ENCODE results near the gene MSI2. TPM values are rescaled to one million over a fixed set of nuclear protein-coding genes. Genes with fewer than 3 reads are reported as not detected.
A peak's percentile ranks its signal among the peaks of the same experiment; 100 is the strongest.

Gene MSI2
- total and polyA plus RNA-seq, 2 experiments from 2014 or later: 18.9 to 41.8 TPM

DNA sequence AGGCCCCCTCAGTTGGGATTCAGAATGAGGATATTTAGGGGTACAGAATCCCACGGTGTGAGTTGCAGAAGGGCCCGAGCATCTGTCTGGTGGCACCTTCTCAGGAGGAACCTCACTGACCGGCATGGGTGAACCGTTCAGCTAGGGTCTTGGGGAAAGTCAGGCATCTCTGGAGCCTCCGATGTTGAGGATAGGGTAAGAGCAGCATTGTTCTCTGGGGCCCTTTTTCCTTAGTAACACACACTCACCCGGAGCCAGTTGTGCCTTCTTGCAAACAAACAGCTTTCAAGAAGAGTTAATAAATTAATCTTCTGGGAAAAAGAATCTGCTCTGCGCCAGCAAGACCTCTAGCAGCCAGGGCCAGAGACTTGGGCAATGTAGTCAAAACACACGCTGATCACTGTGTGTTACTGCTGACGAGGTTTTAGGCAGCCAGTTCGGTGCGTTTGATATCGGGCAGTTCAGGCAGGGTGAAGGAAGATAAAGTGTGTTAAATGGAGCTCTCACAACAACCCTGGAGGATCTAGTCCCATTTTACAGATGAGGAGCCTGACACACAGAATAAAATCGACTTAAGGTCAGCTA lies 48.9 kb downstream of the MSI2 start:
- peak overlapping the region; percentile 35; the same call in 1 of the 2 replicates for H3K27ac Mint-ChIP-seq
- Histone ChIP-seq H3K4me2 (no peak overlapping the region), H4K20me1 (replicated peaks; ENCODE audit: insufficient read depth) (peaks cover 4% of the 10 kb centered on the region; the same call in 1 of the 2 replicates), H3F3A (replicated peaks; ENCODE audit: low read depth) (0 out of 2 replicates have a peak, but pooled peaks cover 3% of the 10 kb centered on the region), H3K4me1 (ENCODE audit: insufficient read depth) (peaks cover 14% of the 10 kb centered on the region; the same call in 1 of the 2 replicates), H3K4me3 (no peak overlapping the region), H2AFZ (no peak overlapping the region), H3K27ac (ENCODE audit: low read depth) (0 out of 2 replicates have a peak overlapping the region, but pooled peaks have one; percentile 40), H3K36me3 (ENCODE audit: insufficient read depth) (no peaks in the 10 kb centered on the region; the same call in 1 of the 2 replicates), H3K79me2 (replicated peaks; ENCODE audit: insufficient read depth) (peaks cover 23% of the 10 kb centered on the region), H3K9me2 (ENCODE audit: insufficient read depth) (no peaks in the 10 kb centered on the region), H3K27me3 (ENCODE audit: insufficient read depth) (no peaks in the 10 kb centered on the region)
- peaks cover 2% of the 10 kb centered on the region for H3K27me3 Mint-ChIP-seq (ENCODE audit: insufficient read depth, low read depth, poor library complexity)
- peaks cover 11% of the 10 kb centered on the region for H3K36me3 Mint-ChIP-seq (ENCODE audit: low read depth)
- ATAC-seq: peak; percentile 34; the same call in 2 of the 3 replicates
- H3K4me1 Mint-ChIP-seq: peaks cover 32% of the 10 kb centered on the region
- no peak for TF ChIP-seq ZNF114 (CRISPR knock-in tag; IDR thresholded peaks at IDR 0.05)
- no peak for TF ChIP-seq NANOG (IDR thresholded peaks at IDR 0.05; ENCODE audit: borderline replicate concordance)
- TF ChIP-seq EZH2 (IDR thresholded peaks at IDR 0.05; ENCODE audit: low read depth, unreplicated experiment): no peak
- no peak for TF ChIP-seq ZNF331 (CRISPR knock-in tag; IDR thresholded peaks at IDR 0.05; ENCODE audit: low read depth)
- TF ChIP-seq, protein P1, sequence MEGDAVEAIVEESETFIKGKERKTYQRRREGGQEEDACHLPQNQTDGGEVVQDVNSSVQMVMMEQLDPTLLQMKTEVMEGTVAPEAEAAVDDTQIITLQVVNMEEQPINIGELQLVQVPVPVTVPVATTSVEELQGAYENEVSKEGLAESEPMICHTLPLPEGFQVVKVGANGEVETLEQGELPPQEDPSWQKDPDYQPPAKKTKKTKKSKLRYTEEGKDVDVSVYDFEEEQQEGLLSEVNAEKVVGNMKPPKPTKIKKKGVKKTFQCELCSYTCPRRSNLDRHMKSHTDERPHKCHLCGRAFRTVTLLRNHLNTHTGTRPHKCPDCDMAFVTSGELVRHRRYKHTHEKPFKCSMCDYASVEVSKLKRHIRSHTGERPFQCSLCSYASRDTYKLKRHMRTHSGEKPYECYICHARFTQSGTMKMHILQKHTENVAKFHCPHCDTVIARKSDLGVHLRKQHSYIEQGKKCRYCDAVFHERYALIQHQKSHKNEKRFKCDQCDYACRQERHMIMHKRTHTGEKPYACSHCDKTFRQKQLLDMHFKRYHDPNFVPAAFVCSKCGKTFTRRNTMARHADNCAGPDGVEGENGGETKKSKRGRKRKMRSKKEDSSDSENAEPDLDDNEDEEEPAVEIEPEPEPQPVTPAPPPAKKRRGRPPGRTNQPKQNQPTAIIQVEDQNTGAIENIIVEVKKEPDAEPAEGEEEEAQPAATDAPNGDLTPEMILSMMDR (conservative IDR thresholded peaks at IDR 0.05; ENCODE audit: low read depth in 2 of 2): no peak
- no peak for TF ChIP-seq CREB1 (CRISPR knock-in tag; IDR thresholded peaks at IDR 0.05; ENCODE audit: low read depth)
- TF ChIP-seq, protein P2, sequence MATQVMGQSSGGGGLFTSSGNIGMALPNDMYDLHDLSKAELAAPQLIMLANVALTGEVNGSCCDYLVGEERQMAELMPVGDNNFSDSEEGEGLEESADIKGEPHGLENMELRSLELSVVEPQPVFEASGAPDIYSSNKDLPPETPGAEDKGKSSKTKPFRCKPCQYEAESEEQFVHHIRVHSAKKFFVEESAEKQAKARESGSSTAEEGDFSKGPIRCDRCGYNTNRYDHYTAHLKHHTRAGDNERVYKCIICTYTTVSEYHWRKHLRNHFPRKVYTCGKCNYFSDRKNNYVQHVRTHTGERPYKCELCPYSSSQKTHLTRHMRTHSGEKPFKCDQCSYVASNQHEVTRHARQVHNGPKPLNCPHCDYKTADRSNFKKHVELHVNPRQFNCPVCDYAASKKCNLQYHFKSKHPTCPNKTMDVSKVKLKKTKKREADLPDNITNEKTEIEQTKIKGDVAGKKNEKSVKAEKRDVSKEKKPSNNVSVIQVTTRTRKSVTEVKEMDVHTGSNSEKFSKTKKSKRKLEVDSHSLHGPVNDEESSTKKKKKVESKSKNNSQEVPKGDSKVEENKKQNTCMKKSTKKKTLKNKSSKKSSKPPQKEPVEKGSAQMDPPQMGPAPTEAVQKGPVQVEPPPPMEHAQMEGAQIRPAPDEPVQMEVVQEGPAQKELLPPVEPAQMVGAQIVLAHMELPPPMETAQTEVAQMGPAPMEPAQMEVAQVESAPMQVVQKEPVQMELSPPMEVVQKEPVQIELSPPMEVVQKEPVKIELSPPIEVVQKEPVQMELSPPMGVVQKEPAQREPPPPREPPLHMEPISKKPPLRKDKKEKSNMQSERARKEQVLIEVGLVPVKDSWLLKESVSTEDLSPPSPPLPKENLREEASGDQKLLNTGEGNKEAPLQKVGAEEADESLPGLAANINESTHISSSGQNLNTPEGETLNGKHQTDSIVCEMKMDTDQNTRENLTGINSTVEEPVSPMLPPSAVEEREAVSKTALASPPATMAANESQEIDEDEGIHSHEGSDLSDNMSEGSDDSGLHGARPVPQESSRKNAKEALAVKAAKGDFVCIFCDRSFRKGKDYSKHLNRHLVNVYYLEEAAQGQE (IDR thresholded peaks at IDR 0.05; ENCODE audit: unreplicated experiment): no peak
- TF ChIP-seq EZH2phosphoT487 (IDR thresholded peaks at IDR 0.05; ENCODE audit: unreplicated experiment): no peak
- no peak for TF ChIP-seq JUNB (IDR thresholded peaks at IDR 0.05; ENCODE audit: unreplicated experiment)
- no peak for TF ChIP-seq STAT1 (IDR thresholded peaks at IDR 0.05; ENCODE audit: unreplicated experiment)
- no peak for TF ChIP-seq POLR2AphosphoS5 (IDR thresholded peaks at IDR 0.05; ENCODE audit: low read depth)
- TF ChIP-seq, protein P3, sequence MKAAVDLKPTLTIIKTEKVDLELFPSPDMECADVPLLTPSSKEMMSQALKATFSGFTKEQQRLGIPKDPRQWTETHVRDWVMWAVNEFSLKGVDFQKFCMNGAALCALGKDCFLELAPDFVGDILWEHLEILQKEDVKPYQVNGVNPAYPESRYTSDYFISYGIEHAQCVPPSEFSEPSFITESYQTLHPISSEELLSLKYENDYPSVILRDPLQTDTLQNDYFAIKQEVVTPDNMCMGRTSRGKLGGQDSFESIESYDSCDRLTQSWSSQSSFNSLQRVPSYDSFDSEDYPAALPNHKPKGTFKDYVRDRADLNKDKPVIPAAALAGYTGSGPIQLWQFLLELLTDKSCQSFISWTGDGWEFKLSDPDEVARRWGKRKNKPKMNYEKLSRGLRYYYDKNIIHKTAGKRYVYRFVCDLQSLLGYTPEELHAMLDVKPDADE (IDR thresholded peaks at IDR 0.05): no peak
- TF ChIP-seq, protein P4, sequence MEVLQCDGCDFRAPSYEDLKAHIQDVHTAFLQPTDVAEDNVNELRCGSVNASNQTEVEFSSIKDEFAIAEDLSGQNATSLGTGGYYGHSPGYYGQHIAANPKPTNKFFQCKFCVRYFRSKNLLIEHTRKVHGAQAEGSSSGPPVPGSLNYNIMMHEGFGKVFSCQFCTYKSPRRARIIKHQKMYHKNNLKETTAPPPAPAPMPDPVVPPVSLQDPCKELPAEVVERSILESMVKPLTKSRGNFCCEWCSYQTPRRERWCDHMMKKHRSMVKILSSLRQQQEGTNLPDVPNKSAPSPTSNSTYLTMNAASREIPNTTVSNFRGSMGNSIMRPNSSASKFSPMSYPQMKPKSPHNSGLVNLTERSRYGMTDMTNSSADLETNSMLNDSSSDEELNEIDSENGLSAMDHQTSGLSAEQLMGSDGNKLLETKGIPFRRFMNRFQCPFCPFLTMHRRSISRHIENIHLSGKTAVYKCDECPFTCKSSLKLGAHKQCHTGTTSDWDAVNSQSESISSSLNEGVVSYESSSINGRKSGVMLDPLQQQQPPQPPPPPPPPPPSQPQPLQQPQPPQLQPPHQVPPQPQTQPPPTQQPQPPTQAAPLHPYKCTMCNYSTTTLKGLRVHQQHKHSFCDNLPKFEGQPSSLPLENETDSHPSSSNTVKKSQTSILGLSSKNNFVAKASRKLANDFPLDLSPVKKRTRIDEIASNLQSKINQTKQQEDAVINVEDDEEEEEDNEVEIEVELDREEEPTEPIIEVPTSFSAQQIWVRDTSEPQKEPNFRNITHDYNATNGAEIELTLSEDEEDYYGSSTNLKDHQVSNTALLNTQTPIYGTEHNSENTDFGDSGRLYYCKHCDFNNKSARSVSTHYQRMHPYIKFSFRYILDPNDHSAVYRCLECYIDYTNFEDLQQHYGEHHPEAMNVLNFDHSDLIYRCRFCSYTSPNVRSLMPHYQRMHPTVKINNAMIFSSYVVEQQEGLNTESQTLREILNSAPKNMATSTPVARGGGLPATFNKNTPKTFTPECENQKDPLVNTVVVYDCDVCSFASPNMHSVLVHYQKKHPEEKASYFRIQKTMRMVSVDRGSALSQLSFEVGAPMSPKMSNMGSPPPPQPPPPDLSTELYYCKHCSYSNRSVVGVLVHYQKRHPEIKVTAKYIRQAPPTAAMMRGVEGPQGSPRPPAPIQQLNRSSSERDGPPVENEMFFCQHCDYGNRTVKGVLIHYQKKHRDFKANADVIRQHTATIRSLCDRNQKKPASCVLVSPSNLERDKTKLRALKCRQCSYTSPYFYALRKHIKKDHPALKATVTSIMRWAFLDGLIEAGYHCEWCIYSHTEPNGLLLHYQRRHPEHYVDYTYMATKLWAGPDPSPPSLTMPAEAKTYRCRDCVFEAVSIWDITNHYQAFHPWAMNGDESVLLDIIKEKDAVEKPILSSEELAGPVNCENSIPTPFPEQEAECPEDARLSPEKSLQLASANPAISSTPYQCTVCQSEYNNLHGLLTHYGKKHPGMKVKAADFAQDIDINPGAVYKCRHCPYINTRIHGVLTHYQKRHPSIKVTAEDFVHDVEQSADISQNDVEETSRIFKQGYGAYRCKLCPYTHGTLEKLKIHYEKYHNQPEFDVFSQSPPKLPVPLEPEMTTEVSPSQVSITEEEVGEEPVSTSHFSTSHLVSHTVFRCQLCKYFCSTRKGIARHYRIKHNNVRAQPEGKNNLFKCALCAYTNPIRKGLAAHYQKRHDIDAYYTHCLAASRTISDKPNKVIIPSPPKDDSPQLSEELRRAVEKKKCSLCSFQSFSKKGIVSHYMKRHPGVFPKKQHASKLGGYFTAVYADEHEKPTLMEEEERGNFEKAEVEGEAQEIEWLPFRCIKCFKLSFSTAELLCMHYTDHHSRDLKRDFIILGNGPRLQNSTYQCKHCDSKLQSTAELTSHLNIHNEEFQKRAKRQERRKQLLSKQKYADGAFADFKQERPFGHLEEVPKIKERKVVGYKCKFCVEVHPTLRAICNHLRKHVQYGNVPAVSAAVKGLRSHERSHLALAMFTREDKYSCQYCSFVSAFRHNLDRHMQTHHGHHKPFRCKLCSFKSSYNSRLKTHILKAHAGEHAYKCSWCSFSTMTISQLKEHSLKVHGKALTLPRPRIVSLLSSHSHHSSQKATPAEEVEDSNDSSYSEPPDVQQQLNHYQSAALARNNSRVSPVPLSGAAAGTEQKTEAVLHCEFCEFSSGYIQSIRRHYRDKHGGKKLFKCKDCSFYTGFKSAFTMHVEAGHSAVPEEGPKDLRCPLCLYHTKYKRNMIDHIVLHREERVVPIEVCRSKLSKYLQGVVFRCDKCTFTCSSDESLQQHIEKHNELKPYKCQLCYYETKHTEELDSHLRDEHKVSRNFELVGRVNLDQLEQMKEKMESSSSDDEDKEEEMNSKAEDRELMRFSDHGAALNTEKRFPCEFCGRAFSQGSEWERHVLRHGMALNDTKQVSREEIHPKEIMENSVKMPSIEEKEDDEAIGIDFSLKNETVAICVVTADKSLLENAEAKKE (CRISPR knock-in tag; IDR thresholded peaks at IDR 0.05): no peak
- no peak for DNase-seq (ENCODE audit: low spot score)
- no peaks in the 10 kb centered on the region for H3K9me3 Mint-ChIP-seq
- H3K4me3 Mint-ChIP-seq: no peak overlapping the region

All from GM23338 (cell line).